ENCODE results near the gene RETREG3. TPM values are rescaled to one million over a fixed set of nuclear protein-coding genes. Genes with fewer than 3 reads are reported as not detected.
A peak's percentile ranks its signal among the peaks of the same experiment; 100 is the strongest.

Gene RETREG3
- total RNA-seq, 1 experiment from 2014 or later: 30.4 TPM

DNA sequence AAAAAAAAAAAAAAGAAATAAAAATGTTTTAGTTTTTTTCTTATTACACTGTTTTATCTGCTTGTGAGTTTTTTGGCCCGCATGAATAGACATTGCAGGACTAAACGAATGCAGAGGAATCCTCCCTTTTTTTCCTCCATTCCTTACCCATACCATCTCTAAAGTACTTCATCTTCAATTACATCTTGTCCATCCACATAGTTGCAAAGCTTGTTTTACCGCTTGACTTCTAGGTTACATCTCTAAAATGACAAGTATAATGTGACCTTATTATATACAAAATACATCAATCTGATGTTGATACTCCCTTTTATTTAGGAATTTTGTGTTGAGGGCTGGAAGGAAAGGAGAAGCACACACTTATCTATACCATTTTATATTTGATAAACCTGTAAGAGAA, 12.8 kb downstream of the RETREG3 start:
- peaks cover 9% of the 10 kb centered on the region for H3K36me3 ChIP-seq
- no peaks in the 10 kb centered on the region for H3K4me1 ChIP-seq (replicated peaks)
- no peaks in the 10 kb centered on the region for H3K9me3 ChIP-seq (replicated peaks)
- H3K27ac ChIP-seq: no peak overlapping the region
- H3K4me3 ChIP-seq: no peak overlapping the region
- DNase-seq (ENCODE audit: low read depth in 1 of 2, low spot score in 2 of 2): no peak
- no peaks in the 10 kb centered on the region for H3K27me3 ChIP-seq (replicated peaks)

GRCh38 chr17:42591411-42591810, 17.8 kb downstream of the RETREG3 start:
- Histone ChIP-seq H3K4me1 (replicated peaks) (peaks cover 13% of the 10 kb centered on the region), H3K27ac (no peak overlapping the region), H3K27me3 (replicated peaks) (no peaks in the 10 kb centered on the region), H3K4me3 (no peak overlapping the region), H3K9me3 (replicated peaks) (no peaks in the 10 kb centered on the region), H3K36me3 (peaks cover 35% of the 10 kb centered on the region)
- DNase-seq (ENCODE audit: low read depth in 1 of 2, low spot score in 2 of 2): no peak

GRCh38 chr17:42590886-42591285, 18.3 kb downstream of the RETREG3 start:
- no peak for DNase-seq (ENCODE audit: low read depth in 1 of 2, low spot score in 2 of 2)
- H3K4me1 ChIP-seq (replicated peaks): peaks cover 13% of the 10 kb centered on the region
- no peaks in the 10 kb centered on the region for H3K27me3 ChIP-seq (replicated peaks)
- H3K36me3 ChIP-seq: peaks cover 40% of the 10 kb centered on the region
- no peaks in the 10 kb centered on the region for H3K9me3 ChIP-seq (replicated peaks)
- H3K27ac ChIP-seq: no peak overlapping the region
- no peak overlapping the region for H3K4me3 ChIP-seq

DNA sequence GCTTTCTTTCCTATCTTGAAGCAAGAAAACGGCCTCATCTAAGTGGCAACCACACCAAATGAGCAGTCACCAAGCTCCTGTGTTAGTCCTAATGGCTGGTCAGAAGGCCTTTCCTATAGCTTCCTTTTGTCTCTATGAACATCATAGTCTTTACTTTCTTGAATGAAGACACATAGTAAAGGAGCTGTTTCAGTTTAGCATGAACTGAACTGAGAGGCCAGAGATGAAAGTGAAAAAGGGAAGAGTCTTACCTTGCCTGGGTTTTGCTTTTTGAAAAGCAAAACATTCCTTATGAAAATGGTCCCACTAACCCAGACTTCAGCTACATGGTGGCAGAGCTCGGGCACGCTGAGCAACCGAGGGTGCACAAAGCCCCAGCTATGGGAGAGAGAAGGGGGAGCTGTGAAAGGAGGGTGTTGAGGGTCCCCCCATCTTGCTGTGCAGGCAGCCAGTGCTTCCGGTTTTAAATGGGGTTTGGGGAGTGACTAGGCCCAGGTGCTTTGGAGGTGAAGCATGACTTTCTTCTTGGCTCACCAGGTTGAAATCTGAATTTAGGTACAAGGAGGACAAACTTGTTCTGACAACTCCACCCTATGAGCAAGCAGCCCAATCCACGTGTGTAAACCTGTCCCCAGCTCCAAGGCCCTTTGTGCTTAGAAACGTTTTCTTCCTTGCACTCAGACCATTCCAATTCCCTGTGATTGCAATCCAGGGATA, 22.5 kb downstream of the RETREG3 start:
- H3K4me1 ChIP-seq (replicated peaks): peaks cover 13% of the 10 kb centered on the region
- peaks cover 71% of the 10 kb centered on the region for H3K36me3 ChIP-seq
- no peak for DNase-seq (ENCODE audit: low read depth in 1 of 2, low spot score in 2 of 2)
- H3K27ac ChIP-seq: no peak overlapping the region
- H3K27me3 ChIP-seq (replicated peaks): no peaks in the 10 kb centered on the region
- no peak overlapping the region for H3K4me3 ChIP-seq
- H3K9me3 ChIP-seq (replicated peaks): no peaks in the 10 kb centered on the region

DNA sequence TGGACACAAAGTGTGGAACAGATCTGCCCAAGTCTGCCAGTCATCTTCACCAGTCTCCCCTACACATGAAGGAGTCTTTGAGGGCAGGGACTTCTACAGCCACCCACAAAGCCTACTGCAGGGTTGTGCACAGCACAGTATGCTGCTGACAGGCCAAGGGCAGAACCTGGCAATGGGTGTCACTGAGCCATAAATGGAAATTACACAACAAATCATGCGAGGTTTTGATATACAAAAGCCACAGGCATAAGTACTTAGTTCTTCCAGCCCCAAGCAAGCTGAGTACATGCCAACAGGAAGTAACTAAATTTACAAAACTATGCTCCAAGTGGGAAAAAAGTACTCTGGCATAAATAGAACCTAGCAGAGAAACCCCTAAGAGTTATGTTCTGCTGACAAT, 23.8 kb downstream of the RETREG3 start:
- Histone ChIP-seq H3K9me3 (replicated peaks) (no peaks in the 10 kb centered on the region), H3K27ac (no peak overlapping the region), H3K36me3 (peaks cover 63% of the 10 kb centered on the region), H3K4me1 (replicated peaks) (peaks cover 13% of the 10 kb centered on the region), H3K27me3 (replicated peaks) (no peaks in the 10 kb centered on the region), H3K4me3 (no peak overlapping the region)
- DNase-seq (ENCODE audit: low read depth in 1 of 2, low spot score in 2 of 2): no peak

GRCh38 chr17:42584880-42585279, 24.3 kb downstream of the RETREG3 start:
- H3K4me1 ChIP-seq (replicated peaks): peaks cover 13% of the 10 kb centered on the region
- H3K36me3 ChIP-seq: peaks cover 63% of the 10 kb centered on the region
- H3K27me3 ChIP-seq (replicated peaks): no peaks in the 10 kb centered on the region
- no peaks in the 10 kb centered on the region for H3K9me3 ChIP-seq (replicated peaks)
- H3K4me3 ChIP-seq: no peak overlapping the region
- no peak for DNase-seq (ENCODE audit: low read depth in 1 of 2, low spot score in 2 of 2)
- no peak overlapping the region for H3K27ac ChIP-seq

- Histone ChIP-seq H3K36me3 (peaks cover 61% of the 10 kb centered on the region), H3K27me3 (replicated peaks) (no peaks in the 10 kb centered on the region), H3K4me3 (no peak overlapping the region), H3K27ac (no peak overlapping the region), H3K9me3 (replicated peaks) (no peaks in the 10 kb centered on the region), H3K4me1 (replicated peaks) (peaks cover 7% of the 10 kb centered on the region; the same call in 1 of the 2 replicates)
- DNase-seq (ENCODE audit: low read depth in 1 of 2, low spot score in 2 of 2): no peak
Observed at GRCh38 chr17:42581744-42582270, 27.4 kb downstream of the RETREG3 start.

- DNase-seq (ENCODE audit: low read depth in 1 of 2, low spot score in 2 of 2): no peak
- H3K36me3 ChIP-seq: peaks cover 63% of the 10 kb centered on the region
- peaks cover 13% of the 10 kb centered on the region for H3K4me1 ChIP-seq (replicated peaks)
- no peaks in the 10 kb centered on the region for H3K27me3 ChIP-seq (replicated peaks)
- H3K4me3 ChIP-seq: no peak overlapping the region
- no peaks in the 10 kb centered on the region for H3K9me3 ChIP-seq (replicated peaks)
- H3K27ac ChIP-seq: no peak overlapping the region
Observed at GRCh38 chr17:42579794-42580551, 29.2 kb downstream of the RETREG3 start.

- Histone ChIP-seq H3K36me3 (peaks cover 67% of the 10 kb centered on the region), H3K9me3 (replicated peaks) (no peaks in the 10 kb centered on the region), H3K27me3 (replicated peaks) (no peaks in the 10 kb centered on the region), H3K27ac (no peak overlapping the region), H3K4me3 (peak overlapping the region; percentile 67), H3K4me1 (replicated peaks) (peaks cover 13% of the 10 kb centered on the region)
- DNase-seq (ENCODE audit: low read depth in 1 of 2, low spot score in 2 of 2): peak; percentile 71 to 80
Observed at GRCh38 chr17:42578282-42578869, 30.8 kb downstream of the RETREG3 start.

DNA sequence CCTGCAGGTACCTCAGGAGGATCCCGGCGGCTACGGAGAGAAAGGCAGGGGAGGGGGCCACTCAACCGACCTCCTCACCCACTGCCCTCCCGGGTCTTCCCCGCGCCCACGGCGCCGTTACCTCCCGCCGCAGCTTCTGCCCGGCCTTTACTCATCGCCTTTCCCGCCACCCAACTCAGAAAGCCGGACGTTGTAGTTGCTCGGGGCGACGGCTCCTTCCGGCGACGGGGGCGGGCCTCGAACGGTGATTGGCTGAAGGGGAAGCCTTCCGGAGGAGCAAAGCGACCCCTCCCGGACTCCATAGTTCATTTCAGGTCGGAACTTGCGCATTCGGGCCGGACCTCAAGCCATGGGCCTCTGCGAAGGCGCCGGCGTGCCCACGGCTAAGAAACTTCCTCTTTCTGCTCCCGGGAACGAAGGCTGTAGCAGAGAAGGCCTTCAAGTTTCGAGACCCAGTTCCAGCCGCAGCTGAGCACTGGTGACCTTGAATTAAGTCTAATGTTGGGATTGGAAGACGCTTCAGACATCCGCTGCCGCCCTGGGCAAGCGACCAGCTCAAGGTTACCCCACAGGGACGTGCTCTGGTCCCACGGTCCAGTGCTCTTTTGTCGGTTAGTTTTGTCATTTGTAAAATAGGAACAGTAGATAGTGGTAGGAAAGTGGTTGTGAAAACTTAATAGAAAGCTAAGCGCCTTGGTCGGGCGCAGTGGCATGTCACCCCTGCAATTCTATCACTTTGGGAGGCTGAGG, 31.5 kb downstream of the RETREG3 start, which contains the start of gene PSMC3IP:
Gene PSMC3IP (minus strand): TSS at position 198 of the 750 bp plus-strand sequence. CDS start 43 bp downstream, at position 155.
- peak; percentile 93 to 96 for DNase-seq (ENCODE audit: low read depth in 1 of 2, low spot score in 2 of 2)
- Histone ChIP-seq H3K36me3 (peaks cover 67% of the 10 kb centered on the region), H3K4me1 (replicated peaks) (peaks cover 13% of the 10 kb centered on the region), H3K9me3 (replicated peaks) (no peaks in the 10 kb centered on the region), H3K27me3 (replicated peaks) (no peaks in the 10 kb centered on the region), H3K4me3 (peak within 1 kb of the TSS; percentile 67), H3K27ac (peak within 1 kb of the TSS; percentile 38)

- H3K27ac ChIP-seq: peak overlapping the region; percentile 38
- H3K4me1 ChIP-seq (replicated peaks): peaks cover 13% of the 10 kb centered on the region
- no peaks in the 10 kb centered on the region for H3K9me3 ChIP-seq (replicated peaks)
- no peaks in the 10 kb centered on the region for H3K27me3 ChIP-seq (replicated peaks)
- H3K36me3 ChIP-seq: peaks cover 66% of the 10 kb centered on the region
- H3K4me3 ChIP-seq: peak overlapping the region; percentile 67
- no peak for DNase-seq (ENCODE audit: low read depth in 1 of 2, low spot score in 2 of 2)
Observed at GRCh38 chr17:42577140-42577531, 32.0 kb downstream of the RETREG3 start.

DNA sequence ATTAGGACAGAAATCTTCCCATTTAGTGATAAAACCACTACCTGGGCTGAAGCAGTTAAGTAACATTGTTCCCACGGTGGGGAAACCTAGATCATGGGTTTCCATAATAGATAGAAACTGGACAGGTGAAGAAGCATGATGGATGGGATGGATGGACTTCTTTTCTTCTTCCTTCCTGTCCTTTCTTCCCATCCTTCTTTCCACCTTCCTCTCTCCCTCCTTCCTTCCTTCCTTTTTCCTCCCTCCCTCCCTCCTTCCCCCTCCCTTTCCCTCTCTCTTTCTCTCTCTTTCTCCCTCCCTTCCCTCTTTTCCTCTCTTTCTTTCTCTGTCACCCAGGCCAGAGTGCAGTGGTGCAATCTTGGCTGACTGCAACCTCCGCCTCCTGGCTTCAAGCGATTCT, 34.7 kb downstream of the RETREG3 start:
- H3K4me3 ChIP-seq: no peak overlapping the region
- H3K9me3 ChIP-seq (replicated peaks): no peaks in the 10 kb centered on the region
- H3K27me3 ChIP-seq (replicated peaks): no peaks in the 10 kb centered on the region
- H3K4me1 ChIP-seq (replicated peaks): peaks cover 13% of the 10 kb centered on the region
- no peak overlapping the region for H3K27ac ChIP-seq
- peaks cover 79% of the 10 kb centered on the region for H3K36me3 ChIP-seq
- DNase-seq (ENCODE audit: low read depth in 1 of 2, low spot score in 2 of 2): no peak

DNA sequence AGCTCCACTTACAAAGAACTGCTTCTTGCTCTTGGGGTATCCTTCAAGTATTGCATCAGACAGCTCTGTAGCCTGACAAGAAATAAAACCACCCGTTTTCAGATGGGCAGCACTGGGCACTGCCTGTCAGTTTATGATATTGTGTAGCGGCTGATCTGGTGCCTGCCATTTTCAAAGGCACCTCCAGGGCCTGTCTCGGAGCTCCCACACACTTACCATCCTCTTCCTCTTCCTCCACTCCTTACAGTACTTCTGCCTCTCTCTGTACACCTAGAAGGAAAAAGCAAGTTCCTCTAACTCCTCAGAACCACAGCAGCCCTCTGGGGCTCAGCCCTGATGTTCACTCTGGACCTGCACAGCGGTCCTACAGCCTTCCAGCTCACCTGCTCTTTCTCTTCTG, 36.1 kb downstream of the RETREG3 start:
- DNase-seq (ENCODE audit: low read depth in 1 of 2, low spot score in 2 of 2): no peak
- Histone ChIP-seq H3K4me3 (no peak overlapping the region), H3K27me3 (replicated peaks) (no peaks in the 10 kb centered on the region), H3K9me3 (replicated peaks) (no peaks in the 10 kb centered on the region), H3K36me3 (peaks cover 89% of the 10 kb centered on the region), H3K27ac (no peak overlapping the region), H3K4me1 (replicated peaks) (peaks cover 13% of the 10 kb centered on the region)
